Measurements from ENCODE around the gene LSM7.

The LSM7 gene

GRCh38 chr19:2371656-2372055, 43.3 kb upstream of the LSM7 start:
- no peak overlapping the region for H3K27ac ChIP-seq
- no peak overlapping the region for H3K4me3 ChIP-seq
- no peaks in the 10 kb centered on the region for H3K4me1 ChIP-seq
- no peak for DNase-seq
- H3K9me3 ChIP-seq: peaks cover 0 to 6% (median 0%) of the 10 kb centered on the region in 3 donors
- TF ChIP-seq, protein P1, sequence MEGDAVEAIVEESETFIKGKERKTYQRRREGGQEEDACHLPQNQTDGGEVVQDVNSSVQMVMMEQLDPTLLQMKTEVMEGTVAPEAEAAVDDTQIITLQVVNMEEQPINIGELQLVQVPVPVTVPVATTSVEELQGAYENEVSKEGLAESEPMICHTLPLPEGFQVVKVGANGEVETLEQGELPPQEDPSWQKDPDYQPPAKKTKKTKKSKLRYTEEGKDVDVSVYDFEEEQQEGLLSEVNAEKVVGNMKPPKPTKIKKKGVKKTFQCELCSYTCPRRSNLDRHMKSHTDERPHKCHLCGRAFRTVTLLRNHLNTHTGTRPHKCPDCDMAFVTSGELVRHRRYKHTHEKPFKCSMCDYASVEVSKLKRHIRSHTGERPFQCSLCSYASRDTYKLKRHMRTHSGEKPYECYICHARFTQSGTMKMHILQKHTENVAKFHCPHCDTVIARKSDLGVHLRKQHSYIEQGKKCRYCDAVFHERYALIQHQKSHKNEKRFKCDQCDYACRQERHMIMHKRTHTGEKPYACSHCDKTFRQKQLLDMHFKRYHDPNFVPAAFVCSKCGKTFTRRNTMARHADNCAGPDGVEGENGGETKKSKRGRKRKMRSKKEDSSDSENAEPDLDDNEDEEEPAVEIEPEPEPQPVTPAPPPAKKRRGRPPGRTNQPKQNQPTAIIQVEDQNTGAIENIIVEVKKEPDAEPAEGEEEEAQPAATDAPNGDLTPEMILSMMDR (IDR thresholded peaks at IDR 0.05): no peak
- intact Hi-C loops (cut with DNase I; ENCODE audit: low total_unique reads): loop anchor here (10.0 kb wide), 1 partner anchor 237 kb away; no protein-coding TSS in a partner anchor
- H3K36me3 ChIP-seq: no peaks in the 10 kb centered on the region
- peaks cover 0 to 66% of the 10 kb centered on the region in 2 donors for H3K27me3 ChIP-seq

GRCh38 chr19:2365201-2365970, 37.0 kb upstream of the LSM7 start:
- H3K27ac ChIP-seq: no peak overlapping the region
- H3K4me1 ChIP-seq: no peaks in the 10 kb centered on the region
- no peak overlapping the region for H3K4me3 ChIP-seq
- TF ChIP-seq, protein P1 (IDR thresholded peaks at IDR 0.05): no peak
- DNase-seq: no peak
- no peaks in the 10 kb centered on the region for H3K36me3 ChIP-seq
- H3K27me3 ChIP-seq: peaks cover 3 to 62% of the 10 kb centered on the region in 2 donors
- intact Hi-C loops (cut with DNase I; ENCODE audit: low total_unique reads): no loop called here
- peaks cover 0 to 6% (median 0%) of the 10 kb centered on the region in 3 donors for H3K9me3 ChIP-seq

DNA sequence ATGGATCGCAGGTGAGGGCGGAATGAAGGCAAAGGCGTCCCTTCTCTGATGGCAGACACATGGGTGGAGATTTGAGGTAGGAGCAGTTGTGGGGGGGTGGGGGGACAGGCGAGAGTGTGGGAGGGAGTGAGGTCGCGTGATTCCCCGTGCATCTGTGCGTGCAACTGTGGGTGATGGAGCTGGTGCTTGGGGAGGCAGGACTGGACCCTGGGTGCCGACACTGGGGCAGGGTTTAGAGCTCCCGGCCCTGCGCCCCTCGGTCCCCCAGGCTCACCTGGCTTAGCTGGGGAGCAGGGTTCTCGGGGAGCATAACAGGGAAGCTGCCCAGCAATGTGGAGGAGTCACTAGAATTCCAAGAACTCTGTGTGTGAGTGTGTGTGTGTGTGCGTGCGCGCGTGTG, 35.0 kb upstream of the LSM7 start:
- DNase-seq: no peak
- H3K36me3 ChIP-seq: no peaks in the 10 kb centered on the region
- H3K9me3 ChIP-seq: no peaks in the 10 kb centered on the region
- TF ChIP-seq, protein P1 (IDR thresholded peaks at IDR 0.05): no peak
- intact Hi-C loops (cut with DNase I; ENCODE audit: low total_unique reads): no loop called here
- no peak overlapping the region for H3K27ac ChIP-seq
- H3K4me1 ChIP-seq: no peaks in the 10 kb centered on the region
- no peak overlapping the region for H3K4me3 ChIP-seq
- peaks cover 3 to 63% of the 10 kb centered on the region in 2 donors for H3K27me3 ChIP-seq

- DNase-seq: no peak
- TF ChIP-seq, protein P1 (IDR thresholded peaks at IDR 0.05): no peak
These were observed 34.5 kb upstream of the LSM7 start for GRCh38 chr19:2362970-2363300.

GRCh38 chr19:2362046-2362969, 33.9 kb upstream of the LSM7 start:
- DNase-seq: no peak
- no peaks in the 10 kb centered on the region for H3K36me3 ChIP-seq
- H3K9me3 ChIP-seq: no peaks in the 10 kb centered on the region
- no peak overlapping the region for H3K4me3 ChIP-seq
- TF ChIP-seq, protein P1 (IDR thresholded peaks at IDR 0.05): no peak
- H3K27ac ChIP-seq: no peak overlapping the region
- intact Hi-C loops (cut with DNase I; ENCODE audit: low total_unique reads): no loop called here
- H3K4me1 ChIP-seq: no peaks in the 10 kb centered on the region
- peaks cover 3 to 59% of the 10 kb centered on the region in 2 donors for H3K27me3 ChIP-seq

More at GRCh38 chr19:2362970-2363300, 34.5 kb upstream of the LSM7 start:
- intact Hi-C loops (cut with DNase I; ENCODE audit: low total_unique reads): no loop called here
- Histone ChIP-seq H3K27me3 (peaks cover 3 to 59% of the 10 kb centered on the region in 2 donors), H3K9me3 (no peaks in the 10 kb centered on the region), H3K4me3 (no peak overlapping the region), H3K36me3 (no peaks in the 10 kb centered on the region), H3K27ac (no peak overlapping the region), H3K4me1 (no peaks in the 10 kb centered on the region)
